ENCODE measurements around the gene RYR1.

DNA sequence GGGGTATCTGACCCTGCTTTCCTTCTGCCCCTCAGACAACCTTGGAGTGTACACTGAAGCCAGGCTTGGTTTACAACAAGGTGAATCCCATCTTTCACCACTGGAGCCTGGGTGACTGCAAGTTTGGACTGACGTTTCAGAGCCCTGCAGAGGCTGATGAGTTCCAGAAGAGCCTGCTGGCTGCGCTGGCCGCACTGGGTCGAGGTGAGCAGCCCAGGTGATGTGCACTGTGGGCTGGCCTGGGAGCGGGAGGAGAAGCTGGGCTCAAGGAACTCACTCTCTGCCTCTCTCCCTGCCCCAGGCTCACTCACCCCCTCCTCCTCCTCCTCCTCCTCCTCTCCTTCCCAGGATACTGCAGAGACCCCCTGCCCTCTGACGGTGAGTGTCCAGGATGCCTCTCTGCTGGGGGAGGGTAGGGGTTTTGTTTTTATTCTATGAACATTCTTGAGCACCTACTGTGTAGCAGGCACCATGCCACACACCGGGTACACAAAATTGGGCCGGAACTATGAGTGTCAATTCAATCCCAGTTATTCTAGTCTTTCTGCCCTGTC, 41.5 kb upstream of the RYR1 start:
- TF ChIP-seq POLR2A (IDR thresholded peaks at IDR 0.05), result no peak
- TF ChIP-seq, protein P1, sequence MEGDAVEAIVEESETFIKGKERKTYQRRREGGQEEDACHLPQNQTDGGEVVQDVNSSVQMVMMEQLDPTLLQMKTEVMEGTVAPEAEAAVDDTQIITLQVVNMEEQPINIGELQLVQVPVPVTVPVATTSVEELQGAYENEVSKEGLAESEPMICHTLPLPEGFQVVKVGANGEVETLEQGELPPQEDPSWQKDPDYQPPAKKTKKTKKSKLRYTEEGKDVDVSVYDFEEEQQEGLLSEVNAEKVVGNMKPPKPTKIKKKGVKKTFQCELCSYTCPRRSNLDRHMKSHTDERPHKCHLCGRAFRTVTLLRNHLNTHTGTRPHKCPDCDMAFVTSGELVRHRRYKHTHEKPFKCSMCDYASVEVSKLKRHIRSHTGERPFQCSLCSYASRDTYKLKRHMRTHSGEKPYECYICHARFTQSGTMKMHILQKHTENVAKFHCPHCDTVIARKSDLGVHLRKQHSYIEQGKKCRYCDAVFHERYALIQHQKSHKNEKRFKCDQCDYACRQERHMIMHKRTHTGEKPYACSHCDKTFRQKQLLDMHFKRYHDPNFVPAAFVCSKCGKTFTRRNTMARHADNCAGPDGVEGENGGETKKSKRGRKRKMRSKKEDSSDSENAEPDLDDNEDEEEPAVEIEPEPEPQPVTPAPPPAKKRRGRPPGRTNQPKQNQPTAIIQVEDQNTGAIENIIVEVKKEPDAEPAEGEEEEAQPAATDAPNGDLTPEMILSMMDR (IDR thresholded peaks at IDR 0.05), result no peak

Data from body of pancreas (tissue), 4 donors.